Upper lobe of left lung (tissue), 6 donors: ENCODE data around the gene EIF3B. TPM values are rescaled to one million over a fixed set of nuclear protein-coding genes. Genes with fewer than 3 reads are reported as not detected.
"Not testable (repeated sequence)": the region's sequence is repeated elsewhere in the genome, so short reads cannot be mapped to it uniquely, and the experiment has no call there.

Experiments used
- ATAC-seq, 2 donors: fragments of 200-7000 bp; cut with Tn5 transposase; one replicate each; pipeline ENCODE4 v1.9.1; 2022; ENCODE audit warnings: mild to moderate bottlenecking in 2 of 2, moderate library complexity in 2 of 2; ENCODE audit not compliant: low FRiP score in 2 of 2
- DNase-seq, 2 donors: peaks; one replicate each; pipeline ENCODE4 v3.0.0-alpha.2; 2019 to 2020
- H3K27ac ChIP-seq, 4 donors: fragments of 200-600 bp; sonication (generic); one replicate each; pipeline ENCODE4 v1.5.1; 2016 to 2019
- H3K27me3 ChIP-seq, 4 donors: fragments of 200-600 bp; sonication (generic); one replicate each; pipeline ENCODE4 v1.5.1; 2017 to 2019
- H3K36me3 ChIP-seq, 4 donors: fragments of 200-600 bp; sonication (generic); one replicate each; pipeline ENCODE4 v1.5.1; 2016 to 2019
- H3K4me1 ChIP-seq, 4 donors: fragments of 200-600 bp; sonication (generic); one replicate each; pipeline ENCODE4 v1.5.1; 2018 to 2019
- H3K4me3 ChIP-seq, 4 donors: fragments of 200-600 bp; sonication (generic); one replicate each; pipeline ENCODE4 v1.5.1; 2017 to 2019; ENCODE audit warnings: mild to moderate bottlenecking in 2 of 4, moderate library complexity in 1 of 4
- H3K9me3 ChIP-seq, 4 donors: fragments of 200-600 bp; sonication (generic); one replicate each; pipeline ENCODE4 v1.5.1; 2018 to 2019
- EP300 ChIP-seq, 4 donors: sonication (generic); formaldehyde crosslinking; IDR thresholded peaks; one replicate each; pipeline ENCODE4 v1.5.1; 2017; ENCODE audit warnings: antibody characterized with exemption in 4 of 4, control low read depth in 2 of 4
- POLR2A ChIP-seq, 4 donors: fragments of 450-650 bp; IDR thresholded peaks; one replicate each; pipeline ENCODE4 v1.5.1; 2016 to 2017; ENCODE audit warnings: antibody characterized with exemption in 4 of 4, mild to moderate bottlenecking in 2 of 4
- POLR2AphosphoS5 ChIP-seq, 2 donors: sonication (generic); formaldehyde crosslinking; IDR thresholded peaks; one replicate each; pipeline ENCODE4 v1.5.1; 2017; ENCODE audit warnings: antibody characterized with exemption in 2 of 2
- WGBS, 2 donors: methylation state at CpG; one replicate each; pipeline ENCODE4 v1.1.5; 2017 to 2018; 5-methylcytosine and 5-hydroxymethylcytosine counted together
- total RNA-seq, 6 donors: library from RNA; depleted of rRNA in 4 of 6; stranded (reverse); fragments of >200 nt in 4 of 6; gene quantifications; one replicate each; pipeline versions ENCODE4 v1.1.0 to v1.2.1, GENCODE V29; 2016 to 2021
- TF ChIP-seq, protein P1 (sequence below), 6 experiments: fragments of 450-650 bp in 4 of 6; fragments of 200-600 bp in 2 of 6; sonication (generic) in 2 of 6; IDR thresholded peaks; one replicate each; pipeline ENCODE4 v1.5.1; 2016 to 2019; ENCODE audit warnings: antibody characterized with exemption in 6 of 6
- donor health status: DM: no; HTN: no; CAD: no; lungs with moderate emphysema.
- donor health status: DM: no; HTN: yes; CAD: no; lungs with severe emphysema.

Gene EIF3B
- total RNA-seq, 6 donors from 2014 or later: 110 to 129 (median 117) TPM

GRCh38 chr7:2374830-2375728 lies 20.5 kb downstream of the EIF3B start:
- ATAC-seq: no peak
- H3K36me3 ChIP-seq: peaks cover 67 to 97% (median 88%) of the 10 kb centered on the region in 4 donors
- no peaks in the 10 kb centered on the region for H3K4me1 ChIP-seq
- TF ChIP-seq EP300 (IDR thresholded peaks at IDR 0.05) (no peak), POLR2AphosphoS5 (IDR thresholded peaks at IDR 0.05) (no peak), POLR2A (IDR thresholded peaks at IDR 0.05) (no peak)
- TF ChIP-seq, protein P1, sequence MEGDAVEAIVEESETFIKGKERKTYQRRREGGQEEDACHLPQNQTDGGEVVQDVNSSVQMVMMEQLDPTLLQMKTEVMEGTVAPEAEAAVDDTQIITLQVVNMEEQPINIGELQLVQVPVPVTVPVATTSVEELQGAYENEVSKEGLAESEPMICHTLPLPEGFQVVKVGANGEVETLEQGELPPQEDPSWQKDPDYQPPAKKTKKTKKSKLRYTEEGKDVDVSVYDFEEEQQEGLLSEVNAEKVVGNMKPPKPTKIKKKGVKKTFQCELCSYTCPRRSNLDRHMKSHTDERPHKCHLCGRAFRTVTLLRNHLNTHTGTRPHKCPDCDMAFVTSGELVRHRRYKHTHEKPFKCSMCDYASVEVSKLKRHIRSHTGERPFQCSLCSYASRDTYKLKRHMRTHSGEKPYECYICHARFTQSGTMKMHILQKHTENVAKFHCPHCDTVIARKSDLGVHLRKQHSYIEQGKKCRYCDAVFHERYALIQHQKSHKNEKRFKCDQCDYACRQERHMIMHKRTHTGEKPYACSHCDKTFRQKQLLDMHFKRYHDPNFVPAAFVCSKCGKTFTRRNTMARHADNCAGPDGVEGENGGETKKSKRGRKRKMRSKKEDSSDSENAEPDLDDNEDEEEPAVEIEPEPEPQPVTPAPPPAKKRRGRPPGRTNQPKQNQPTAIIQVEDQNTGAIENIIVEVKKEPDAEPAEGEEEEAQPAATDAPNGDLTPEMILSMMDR (IDR thresholded peaks at IDR 0.05): no peak
- no peaks in the 10 kb centered on the region for H3K9me3 ChIP-seq
- 94% methylated on average over 15 to 24 of the region's 26 CpGs for WGBS, 2 donors
- H3K4me3 ChIP-seq: no peak overlapping the region
- no peak overlapping the region for H3K27ac ChIP-seq
- no peak for DNase-seq
- H3K27me3 ChIP-seq: no peaks in the 10 kb centered on the region

DNA sequence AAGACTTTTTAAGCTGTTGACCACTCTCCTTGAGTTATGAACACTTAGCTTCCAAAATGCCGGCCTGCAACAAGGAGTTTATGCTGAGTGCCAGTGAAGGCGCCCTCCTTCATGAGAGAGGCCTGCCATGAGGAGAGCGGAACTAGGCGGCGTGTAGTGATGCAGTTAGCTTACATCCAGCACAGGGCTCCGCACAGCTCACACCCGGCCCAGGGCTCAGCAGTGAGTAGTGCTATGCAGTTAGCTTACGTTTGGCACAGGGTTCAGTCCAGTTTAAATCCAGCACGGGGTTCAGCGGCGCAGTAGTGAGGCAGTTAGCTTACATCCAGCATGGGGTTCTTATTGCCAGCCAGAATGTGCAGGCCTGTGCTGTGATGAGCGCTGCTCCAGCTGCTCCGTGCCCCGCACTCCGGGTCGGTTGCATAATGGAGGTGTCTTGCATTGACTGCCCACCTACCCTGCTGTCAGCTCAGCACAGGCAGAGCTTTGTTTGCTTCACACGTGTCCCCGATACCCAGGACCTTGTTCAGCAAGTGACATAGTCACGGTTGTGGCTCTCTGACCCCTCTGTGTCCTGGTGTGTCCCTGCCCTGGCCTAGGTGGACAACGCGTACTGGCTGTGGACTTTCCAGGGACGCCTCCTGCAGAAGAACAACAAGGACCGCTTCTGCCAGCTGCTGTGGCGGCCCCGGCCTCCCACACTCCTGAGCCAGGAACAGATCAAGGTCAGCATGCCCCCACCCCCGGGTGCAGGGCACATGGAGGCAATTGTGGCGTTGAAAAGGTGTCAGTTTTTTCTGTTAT lies 21.9 kb downstream of the EIF3B start:
- H3K9me3 ChIP-seq: no peaks in the 10 kb centered on the region
- no peaks in the 10 kb centered on the region for H3K27me3 ChIP-seq
- H3K27ac ChIP-seq: no peak overlapping the region
- DNase-seq (no peak), ATAC-seq (no peak)
- TF ChIP-seq POLR2AphosphoS5 (IDR thresholded peaks at IDR 0.05): no peak
- TF ChIP-seq POLR2A (IDR thresholded peaks at IDR 0.05): no peak
- no peak for TF ChIP-seq EP300 (IDR thresholded peaks at IDR 0.05)
- TF ChIP-seq, protein P1 (IDR thresholded peaks at IDR 0.05): no peak
- H3K4me3 ChIP-seq: no peak overlapping the region
- WGBS, 2 donors: 95% methylated on average over 23 to 27 of the region's 27 CpGs
- H3K36me3 ChIP-seq: peaks cover 68 to 97% (median 88%) of the 10 kb centered on the region in 4 donors
- H3K4me1 ChIP-seq: no peaks in the 10 kb centered on the region

GRCh38 chr7:2377492-2377891 lies 22.9 kb downstream of the EIF3B start:
- H3K4me3 ChIP-seq, H3K27me3 ChIP-seq, H3K9me3 ChIP-seq, H3K27ac ChIP-seq, ATAC-seq, H3K4me1 ChIP-seq, DNase-seq: not testable (repeated sequence)
- 89 to 92% methylated on average over 14 to 17 of the region's 18 CpGs for WGBS, 2 donors
- peaks cover 60 to 97% (median 85%) of the 10 kb centered on the region in 4 donors for H3K36me3 ChIP-seq

DNA sequence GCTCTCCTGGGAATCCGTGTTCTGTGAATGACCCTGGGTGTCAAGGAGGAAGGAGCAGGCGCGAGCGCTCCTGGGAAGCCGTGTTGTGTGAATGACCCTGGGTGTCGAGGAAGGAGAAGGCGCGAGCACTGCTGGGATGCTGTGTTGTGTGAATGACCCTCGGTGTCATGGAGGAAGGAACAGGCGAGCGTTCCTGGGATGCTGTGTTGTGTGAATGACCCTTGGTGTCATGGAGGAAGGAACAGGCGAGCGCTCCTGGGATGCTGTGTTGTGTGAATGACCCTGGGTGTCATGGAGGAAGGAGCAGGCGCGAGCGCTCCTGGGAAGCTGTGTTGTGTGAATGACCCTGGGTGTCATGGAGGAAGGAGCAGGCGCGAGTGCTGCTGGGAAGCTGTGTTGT lies 23.5 kb downstream of the EIF3B start:
- not testable (repeated sequence) for ATAC-seq, H3K4me1 ChIP-seq, H3K9me3 ChIP-seq, H3K27me3 ChIP-seq, H3K4me3 ChIP-seq, H3K27ac ChIP-seq, DNase-seq
- WGBS, 2 donors: 91 to 92% methylated on average over 18 of the region's 18 CpGs
- H3K36me3 ChIP-seq: peaks cover 54 to 95% (median 79%) of the 10 kb centered on the region in 4 donors

DNA sequence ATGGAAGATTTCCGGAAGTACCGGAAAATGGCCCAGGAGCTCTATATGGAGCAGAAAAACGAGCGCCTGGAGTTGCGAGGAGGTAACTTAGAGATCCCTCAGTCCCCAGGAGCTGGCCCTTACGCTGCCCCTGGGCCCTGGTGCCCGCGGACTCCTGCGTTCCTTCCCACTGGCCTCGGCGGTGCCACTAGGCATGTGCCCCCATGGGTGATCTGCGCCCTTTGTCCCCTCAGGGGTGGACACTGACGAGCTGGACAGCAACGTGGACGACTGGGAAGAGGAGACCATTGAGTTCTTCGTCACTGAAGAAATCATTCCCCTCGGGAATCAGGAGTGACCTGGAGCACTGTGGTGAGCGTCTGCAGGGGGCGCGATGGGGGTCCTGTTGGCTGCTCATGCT lies 24.5 kb downstream of the EIF3B start:
- Histone ChIP-seq H3K27me3 (no peaks in the 10 kb centered on the region), H3K36me3 (peaks cover 44 to 86% (median 68%) of the 10 kb centered on the region in 4 donors), H3K27ac (no peak overlapping the region), H3K4me1 (no peaks in the 10 kb centered on the region), H3K4me3 (no peak overlapping the region), H3K9me3 (no peaks in the 10 kb centered on the region)
- no peak for ATAC-seq
- no peak for TF ChIP-seq POLR2AphosphoS5 (IDR thresholded peaks at IDR 0.05)
- no peak for TF ChIP-seq POLR2A (IDR thresholded peaks at IDR 0.05)
- TF ChIP-seq EP300 (IDR thresholded peaks at IDR 0.05): no peak
- TF ChIP-seq, protein P1 (IDR thresholded peaks at IDR 0.05): no peak
- 89 to 94% methylated on average over 11 to 20 of the region's 20 CpGs for WGBS, 2 donors
- no peak for DNase-seq
